ENCODE measurements around the gene EPHX1.

The EPHX1 gene

DNA sequence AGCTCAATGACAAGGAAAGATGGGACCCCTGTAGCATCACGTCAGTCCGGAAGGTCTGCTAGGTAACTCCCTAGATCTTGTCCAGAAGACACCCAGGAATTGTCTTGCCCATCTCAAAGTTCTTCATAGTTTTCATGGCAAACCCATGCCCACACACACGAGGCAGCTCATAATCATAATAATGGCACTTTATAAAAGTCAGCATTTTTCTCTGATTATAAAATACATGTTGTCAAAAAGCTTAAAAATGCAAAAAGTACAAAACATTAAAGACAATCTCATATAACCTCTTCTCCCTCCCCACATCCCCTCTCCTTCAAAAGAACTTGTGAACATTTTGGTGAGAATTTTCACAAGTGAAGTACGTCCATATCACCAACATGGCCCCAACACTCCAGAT lies 30.8 kb downstream of the EPHX1 start:
- DNase-seq (ENCODE audit: low read depth in 1 of 2, low spot score in 1 of 2) = no peak

DNA sequence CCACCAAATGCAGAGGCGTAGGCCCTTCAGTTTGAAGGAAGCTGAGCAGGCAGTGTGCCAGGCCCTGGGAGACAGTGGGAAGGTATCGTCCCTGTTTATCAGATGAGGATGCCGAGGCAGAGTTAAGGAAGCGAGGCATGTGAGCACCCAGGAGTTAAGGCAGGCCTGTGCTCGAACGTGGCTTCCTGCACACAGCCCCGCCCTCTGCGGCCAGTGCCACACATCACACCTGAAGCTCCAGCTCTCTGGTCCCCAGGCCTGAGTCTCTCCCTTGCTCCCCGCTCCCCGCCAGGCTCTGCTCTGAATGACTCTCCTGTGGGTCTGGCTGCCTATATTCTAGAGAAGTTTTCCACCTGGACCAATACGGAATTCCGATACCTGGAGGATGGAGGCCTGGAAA lies 32.1 kb downstream of the EPHX1 start:
- no peak for DNase-seq (ENCODE audit: low read depth in 1 of 2, low spot score in 1 of 2)

DNA sequence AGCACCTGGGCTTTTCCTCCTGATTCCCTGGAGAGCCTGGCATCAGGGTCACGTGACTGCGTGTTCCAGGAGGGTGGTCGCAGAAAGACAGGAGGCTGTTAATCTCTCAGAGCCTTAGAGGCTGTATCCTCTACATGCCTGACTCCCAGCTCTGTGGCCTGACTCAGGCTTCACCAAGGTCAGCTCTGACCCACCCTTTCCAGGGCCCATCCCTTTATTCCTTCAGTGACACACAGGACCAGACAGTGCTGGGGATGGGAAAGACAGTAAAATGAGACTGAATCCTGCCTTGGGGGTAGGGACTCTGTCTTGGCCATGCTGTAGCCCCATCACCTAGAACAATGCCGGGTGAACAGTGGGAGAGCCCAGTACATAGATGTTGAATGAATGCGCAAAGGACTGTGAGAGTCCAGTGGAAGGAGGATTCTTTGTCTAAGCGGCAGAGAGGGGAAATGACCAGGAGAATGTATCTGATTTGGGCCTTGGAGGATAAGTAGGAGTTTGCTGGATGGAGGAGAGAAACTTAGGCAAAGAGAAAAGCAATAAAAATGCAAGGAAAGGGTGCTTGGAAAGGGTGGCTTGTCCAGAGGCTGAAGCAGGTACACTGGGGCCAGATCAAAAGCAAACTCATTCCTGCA lies 33.0 kb downstream of the EPHX1 start:
- DNase-seq (ENCODE audit: low read depth in 1 of 2, low spot score in 1 of 2) = no peak

DNA sequence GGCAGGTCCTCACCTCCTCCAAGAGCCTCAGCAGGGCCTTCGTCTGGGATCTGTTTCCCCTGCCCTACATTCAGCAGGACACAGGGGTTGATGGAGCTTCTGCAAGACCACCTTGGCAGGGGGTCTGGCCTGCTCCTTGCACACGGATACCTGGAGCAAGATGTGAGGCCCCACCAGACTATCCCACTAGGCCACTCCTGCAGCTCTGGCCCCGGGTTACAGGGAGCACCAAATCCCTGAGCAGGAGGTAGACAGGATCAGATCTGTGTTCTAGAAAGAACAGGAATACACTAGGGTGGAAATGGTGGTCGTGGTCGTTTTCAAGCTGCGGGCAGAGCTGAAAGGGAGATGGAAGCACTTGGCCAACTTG lies 33.5 kb downstream of the EPHX1 start:
- no peak for DNase-seq (ENCODE audit: low read depth in 1 of 2, low spot score in 1 of 2)

DNA sequence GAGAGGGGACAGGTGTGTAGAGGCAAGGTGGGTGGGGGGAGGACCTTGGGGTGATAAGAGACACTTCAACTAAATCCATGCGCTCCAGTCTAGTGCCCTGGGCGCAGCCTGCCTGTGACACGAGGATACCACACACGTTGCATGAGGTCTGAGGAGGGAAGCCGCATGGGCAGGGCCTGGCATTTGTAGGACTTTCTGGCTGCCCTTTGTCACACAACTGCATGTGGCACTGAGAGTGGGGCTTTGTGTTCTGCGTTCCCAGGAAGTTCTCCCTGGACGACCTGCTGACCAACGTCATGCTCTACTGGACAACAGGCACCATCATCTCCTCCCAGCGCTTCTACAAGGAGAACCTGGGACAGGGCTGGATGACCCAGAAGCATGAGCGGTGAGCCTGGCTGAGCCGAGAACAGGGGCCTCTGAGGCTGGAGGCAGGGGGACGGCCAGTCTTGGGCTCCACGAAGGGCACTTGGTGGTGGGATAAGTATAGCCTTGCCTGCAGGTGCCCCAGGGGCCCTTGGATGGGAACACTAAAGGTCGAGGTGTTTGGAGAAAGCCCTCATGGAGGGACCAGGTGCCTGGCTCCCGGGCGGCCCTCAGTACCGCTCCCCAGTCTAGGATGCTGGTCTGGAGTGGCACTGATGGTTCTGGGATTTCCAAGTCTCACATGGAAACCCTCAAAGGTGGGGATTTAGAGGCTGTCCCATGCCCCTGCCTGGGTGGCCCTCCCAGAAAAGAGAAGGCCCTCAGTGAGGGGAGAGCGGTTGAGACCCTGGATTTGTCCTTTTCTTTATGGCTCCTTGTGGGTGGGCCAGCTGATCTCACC lies 34.5 kb downstream of the EPHX1 start:
- DNase-seq (ENCODE audit: low read depth in 1 of 2, low spot score in 1 of 2) = no peak

DNA sequence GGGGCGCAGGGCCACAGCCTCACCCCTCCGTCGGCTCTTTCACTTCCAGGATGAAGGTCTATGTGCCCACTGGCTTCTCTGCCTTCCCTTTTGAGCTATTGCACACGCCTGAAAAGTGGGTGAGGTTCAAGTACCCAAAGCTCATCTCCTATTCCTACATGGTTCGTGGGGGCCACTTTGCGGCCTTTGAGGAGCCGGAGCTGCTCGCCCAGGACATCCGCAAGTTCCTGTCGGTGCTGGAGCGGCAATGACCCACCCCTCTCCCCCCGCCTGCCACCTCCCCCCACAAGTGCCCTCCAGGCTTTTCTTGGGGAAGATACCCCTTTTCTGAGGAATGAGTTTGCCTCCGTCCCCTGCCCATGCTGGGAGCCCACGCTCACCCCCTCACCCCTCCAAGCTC lies 35.2 kb downstream of the EPHX1 start:
- DNase-seq (ENCODE audit: low read depth in 1 of 2, low spot score in 1 of 2) = no peak

DNA sequence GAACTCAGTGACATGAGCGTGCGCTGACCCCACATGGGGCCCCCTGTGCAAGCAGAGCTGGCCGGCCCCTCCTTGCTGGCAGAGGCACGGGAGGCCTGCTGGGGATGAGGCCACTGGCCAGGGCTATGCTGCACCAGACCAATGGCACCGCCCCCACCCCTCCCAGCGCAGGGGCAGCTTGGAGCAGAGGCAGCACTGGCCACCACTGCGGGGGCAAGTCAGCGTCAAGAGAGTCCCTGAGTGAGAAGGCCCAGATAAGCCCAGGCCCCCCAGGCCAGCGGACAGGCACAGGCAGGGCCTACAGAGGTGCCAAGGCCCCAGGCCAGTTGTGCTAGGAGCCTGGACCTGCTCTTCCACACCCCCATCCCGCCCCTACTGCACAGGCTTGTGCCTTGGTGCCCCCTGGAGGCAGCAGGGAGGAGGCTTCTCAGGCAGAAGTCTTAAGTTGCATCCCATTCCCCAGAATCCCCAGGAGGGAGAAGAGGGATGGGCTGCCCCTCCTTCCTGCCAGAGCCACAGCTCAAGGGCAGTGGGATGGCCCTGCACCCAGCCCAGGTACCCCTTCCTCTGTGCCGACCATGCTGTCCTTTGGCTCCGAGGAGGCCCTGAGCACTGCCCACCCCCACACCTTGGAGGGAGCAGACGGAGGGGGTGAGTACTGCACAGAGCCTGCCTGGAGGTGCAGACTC lies 35.8 kb downstream of the EPHX1 start:
- DNase-seq (ENCODE audit: low read depth in 1 of 2, low spot score in 1 of 2) = no peak

DNA sequence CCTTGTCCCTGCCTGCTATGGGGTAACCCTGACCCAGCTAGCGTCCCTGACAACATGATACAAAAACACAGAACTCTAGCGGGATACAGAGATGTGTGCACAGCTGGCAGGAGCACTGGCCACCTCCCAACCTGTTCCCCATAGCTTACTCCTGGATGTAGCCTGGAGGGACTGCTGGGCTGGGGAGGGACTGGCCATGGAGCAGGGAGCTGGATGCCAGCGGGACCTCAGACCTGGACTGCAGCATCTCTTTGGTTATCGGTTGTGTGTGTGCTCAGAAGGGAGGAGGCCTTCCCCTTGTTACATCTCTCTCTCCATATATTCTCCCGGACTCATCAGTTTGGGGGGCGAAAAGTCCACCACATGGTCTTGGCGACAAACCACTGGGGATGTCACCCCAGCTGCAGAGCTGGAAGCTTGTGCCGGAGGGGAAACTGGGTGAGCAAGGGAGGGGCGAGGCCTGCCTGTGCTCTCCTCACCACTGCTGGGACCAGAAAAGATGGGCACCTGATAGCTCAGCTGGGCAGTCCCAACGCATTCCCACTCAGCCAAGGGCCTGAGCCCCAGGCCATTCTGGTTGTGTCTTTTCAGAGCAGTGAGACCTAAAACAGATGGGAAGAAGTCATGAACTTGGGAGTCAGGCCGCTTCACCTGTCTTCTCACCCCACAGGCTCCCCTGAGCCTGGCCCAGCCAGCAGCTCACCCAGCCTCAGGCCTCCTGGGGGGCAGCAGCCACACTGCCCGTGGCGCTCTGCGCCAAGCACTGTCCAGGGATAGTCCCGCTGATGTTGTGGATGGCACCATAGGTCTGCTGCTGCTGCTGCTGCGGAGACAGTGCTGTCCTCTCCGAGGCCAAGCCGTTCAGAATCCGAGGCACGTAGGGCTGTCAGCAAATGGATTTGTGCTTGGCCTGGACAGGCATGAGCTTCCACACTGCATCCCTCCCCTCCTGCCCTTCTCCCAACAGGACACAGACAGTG lies 36.7 kb downstream of the EPHX1 start:
- no peak for DNase-seq (ENCODE audit: low read depth in 1 of 2, low spot score in 1 of 2)

DNA sequence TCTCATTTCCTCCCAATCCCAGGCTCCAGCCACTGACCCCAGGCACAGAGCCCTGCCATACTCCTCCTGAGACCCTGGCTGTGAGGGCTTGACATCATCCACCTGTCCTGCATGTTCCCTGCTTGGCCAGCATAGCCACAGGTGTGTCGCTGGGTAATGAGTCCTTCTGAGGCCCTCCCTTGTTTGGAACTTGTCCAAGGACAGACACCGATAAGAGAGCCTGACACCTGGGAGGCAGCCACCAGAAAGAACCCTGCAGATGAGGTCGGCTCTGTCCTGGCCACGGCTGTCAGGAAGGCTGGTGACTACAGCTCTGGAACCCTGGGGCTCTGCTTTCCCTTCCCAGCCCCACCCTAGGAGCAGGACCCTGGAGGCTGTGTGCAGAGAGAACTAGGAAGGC lies 37.7 kb downstream of the EPHX1 start:
- DNase-seq (ENCODE audit: low read depth in 1 of 2, low spot score in 1 of 2) = no peak

DNA sequence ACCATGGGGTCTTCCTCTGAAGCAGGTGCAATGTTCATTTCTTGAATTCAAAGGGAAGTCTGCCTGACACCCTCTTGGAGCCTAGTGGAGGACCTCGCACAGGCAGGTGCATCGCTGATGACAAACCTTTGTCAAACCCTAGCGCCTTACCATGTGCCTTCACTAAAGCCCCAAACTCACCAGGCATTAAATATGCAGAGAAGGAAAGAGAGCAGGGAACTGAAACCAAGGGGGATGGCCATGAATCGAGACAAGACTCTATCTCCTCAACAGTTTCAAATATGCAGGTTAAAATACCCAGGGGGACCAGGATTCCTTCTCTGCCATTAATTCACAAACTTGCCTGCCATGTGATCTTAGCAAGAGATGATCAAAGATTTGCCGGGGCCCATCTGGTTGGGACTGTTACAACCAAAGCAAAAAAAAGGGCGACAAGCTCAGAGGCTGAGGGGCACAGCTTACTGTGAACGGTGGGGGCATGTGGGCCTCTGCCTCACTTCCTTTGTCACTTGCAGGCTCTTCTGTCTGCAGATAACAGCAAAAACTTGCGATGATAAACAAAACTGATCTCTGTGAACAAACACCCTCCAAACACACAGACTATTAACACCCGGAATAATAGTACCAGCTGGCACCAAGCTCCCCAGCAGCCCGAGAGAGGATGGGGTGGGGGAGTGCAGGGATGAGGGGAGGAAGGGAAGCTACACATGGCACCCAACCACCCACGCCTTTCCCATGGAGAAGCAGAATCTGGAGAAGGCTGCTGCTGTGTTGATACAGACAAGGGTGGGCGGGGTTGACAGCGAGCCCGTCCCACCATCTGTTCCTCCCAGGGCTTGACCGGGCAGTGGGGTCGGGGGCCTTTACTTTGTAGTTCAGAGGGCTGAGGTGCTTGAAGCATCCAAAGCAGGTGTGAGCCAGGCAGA lies 38.4 kb downstream of the EPHX1 start:
- DNase-seq (ENCODE audit: low read depth in 1 of 2, low spot score in 1 of 2) = no peak

DNA sequence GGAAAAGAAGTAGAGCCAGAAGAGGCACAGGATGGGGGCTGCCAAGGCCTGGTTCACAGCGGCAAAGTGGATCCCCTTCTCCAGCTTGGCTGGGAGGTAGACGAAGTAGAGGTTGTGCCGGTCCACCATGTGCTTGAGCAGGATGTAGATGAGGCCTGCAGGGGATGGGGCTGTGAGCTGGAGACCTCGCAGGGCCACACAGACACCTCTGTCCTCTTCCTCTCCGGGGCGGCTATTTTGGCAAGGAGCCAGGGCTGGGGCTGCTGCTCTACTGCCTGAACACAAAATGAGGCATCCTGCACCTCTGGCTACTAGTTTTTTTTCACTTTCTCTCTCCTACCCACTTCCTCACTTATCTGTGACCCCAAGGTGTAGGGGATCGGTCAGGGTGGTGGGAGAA lies 40.0 kb downstream of the EPHX1 start:
- DNase-seq (ENCODE audit: low read depth in 1 of 2, low spot score in 1 of 2) = no peak

DNA sequence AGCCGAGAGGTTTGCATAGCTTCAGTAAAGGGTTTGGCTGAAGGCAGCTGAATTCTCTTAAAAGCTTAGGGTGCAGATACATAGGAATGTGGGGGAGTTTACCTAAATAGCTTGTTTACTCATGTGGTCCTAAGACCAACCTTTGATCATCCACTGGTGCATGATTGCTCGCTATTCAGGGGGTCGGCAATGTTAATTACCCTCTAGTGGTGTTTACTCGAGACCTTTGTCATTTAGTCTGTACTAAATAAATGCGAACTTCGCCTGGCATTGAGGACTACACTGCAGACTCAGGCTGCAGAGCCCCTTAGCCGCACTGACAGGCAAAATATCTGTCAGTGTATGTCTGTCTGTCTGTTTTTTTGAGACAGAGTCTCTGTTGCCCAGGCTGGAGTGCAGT lies 40.4 kb downstream of the EPHX1 start:
- no peak for DNase-seq (ENCODE audit: low read depth in 1 of 2, low spot score in 1 of 2)

DNA sequence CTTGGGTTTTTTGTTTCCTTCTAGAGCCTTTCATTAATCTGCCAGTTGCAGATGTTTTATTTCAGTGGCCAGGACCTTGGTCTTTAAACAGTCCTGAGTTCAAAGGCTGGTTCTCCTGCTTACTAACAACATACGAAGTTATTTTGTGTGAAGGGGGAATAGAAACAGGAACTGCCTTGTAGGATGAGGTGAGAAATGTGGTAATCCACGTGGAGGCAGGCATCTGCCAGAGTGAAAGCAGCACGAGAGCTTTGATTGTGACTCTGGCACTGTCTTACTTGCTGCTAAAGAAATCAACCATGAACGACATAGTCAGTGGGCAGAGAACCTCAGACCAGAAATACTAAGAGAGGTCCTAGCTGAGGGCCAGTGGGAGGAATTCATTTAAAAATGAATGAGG lies 41.9 kb downstream of the EPHX1 start:
- no peak for DNase-seq (ENCODE audit: low read depth in 1 of 2, low spot score in 1 of 2)

DNA sequence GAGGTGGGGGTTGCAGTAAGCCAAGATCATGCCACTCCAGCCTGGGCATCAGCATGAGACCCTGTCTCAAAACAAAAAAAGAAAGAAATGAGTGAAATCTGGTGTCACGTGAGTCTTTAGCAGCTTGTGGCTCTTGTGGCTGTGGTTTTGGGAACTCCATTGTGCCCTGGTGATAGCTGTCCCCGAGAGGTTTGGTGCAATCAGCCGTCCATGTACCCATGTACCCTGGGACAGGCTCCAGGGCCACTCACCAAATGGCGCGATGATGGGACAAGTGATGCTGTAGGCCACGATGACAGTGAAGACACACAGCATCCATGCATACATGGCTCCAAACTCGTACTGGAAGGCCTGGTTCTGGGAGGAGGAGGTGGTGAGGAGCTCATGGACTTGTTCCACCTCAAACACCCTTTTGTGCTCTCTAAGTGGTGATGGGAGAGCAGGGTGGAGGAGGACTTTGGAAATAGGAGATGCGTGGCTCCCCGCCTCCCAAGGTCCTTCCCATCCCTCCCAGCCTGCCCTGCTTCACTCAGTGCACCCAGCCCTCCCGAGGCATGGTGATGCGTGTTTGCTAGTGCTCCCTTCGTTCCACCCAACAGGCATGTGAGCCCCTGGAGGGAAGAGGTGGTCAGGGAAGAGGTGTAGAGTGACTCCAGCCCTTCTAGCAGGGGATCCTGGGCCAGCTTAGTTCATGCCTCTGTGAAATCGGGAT lies 42.6 kb downstream of the EPHX1 start:
- DNase-seq (ENCODE audit: low read depth in 1 of 2, low spot score in 1 of 2) = no peak

DNA sequence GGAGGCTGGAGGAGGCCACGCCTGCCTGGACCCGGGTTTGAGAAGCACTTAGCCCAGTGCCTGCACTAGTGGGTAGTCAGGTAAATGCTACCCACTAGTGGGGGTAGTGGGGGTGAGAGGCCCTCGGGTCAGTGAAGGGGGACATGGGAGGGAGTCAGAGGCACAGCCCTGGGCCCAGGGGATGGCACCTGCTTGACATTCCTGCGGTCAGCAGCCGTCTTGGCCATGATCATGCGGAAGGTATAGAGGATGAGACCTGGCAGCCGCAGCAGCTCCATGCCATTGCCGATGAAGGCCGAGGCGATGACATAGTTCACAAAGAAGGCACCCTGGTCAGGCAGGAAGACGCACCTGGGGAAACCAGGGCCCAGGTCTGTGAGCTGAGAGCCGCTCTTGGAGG lies 43.5 kb downstream of the EPHX1 start:
- DNase-seq (ENCODE audit: low read depth in 1 of 2, low spot score in 1 of 2) = no peak

DNA sequence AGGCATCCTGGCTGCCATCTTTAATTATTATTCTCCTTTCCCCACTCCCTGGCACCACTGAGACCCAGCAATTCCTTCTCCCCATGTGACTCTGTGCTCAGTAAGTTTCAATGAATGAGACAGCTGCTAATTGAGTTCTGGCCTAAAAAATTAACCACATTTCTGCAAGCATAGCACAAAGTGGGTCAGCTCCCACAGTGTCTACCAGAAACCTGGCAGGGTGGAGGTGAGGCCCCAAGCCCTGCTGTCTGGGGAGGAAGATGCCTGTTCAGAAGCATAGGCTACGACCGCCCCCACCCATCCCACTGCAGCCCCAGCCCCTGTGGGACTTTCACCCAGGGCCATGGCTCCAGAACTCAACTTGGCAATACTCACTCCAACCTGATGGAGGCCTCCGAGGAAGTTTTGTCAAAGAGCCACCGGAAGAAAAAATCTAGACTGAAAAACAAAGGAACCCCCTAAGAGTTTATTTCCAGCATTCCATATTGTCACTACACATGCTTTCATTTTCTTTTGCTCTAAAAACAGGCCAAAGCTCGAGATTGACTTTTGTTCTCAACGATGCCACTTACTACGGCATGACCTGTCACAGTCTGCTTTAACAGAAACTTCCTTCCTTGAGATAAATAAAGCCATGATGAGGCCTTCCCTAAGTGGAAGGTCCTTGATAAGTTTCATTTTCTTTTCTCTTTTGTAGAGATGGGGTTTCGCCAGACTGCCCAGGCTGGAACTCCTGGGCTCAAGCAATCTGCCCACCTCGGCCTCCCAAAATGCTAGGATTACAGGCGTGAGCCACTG lies 45.8 kb downstream of the EPHX1 start:
- DNase-seq (ENCODE audit: low read depth in 1 of 2, low spot score in 1 of 2) = no peak

DNA sequence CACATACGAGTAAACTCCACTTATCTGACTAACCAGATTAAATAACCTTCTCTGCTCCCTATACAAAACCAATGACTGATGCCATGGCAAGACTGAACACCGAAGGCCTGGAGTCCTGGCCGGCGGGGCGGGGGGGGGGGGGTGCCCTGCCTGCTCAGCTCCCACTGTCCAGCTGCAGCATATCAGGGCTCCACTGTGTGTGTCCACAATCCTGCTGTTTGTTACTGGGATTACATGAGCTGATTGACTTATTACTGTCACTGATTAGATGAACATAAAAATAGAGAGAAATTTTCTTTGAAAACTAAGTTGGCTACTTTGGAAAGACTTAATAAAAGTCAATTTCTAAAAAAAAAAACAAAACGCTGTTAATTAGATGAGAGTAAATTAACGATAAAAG lies 47.3 kb downstream of the EPHX1 start:
- no peak for DNase-seq (ENCODE audit: low read depth in 1 of 2, low spot score in 1 of 2)

DNA sequence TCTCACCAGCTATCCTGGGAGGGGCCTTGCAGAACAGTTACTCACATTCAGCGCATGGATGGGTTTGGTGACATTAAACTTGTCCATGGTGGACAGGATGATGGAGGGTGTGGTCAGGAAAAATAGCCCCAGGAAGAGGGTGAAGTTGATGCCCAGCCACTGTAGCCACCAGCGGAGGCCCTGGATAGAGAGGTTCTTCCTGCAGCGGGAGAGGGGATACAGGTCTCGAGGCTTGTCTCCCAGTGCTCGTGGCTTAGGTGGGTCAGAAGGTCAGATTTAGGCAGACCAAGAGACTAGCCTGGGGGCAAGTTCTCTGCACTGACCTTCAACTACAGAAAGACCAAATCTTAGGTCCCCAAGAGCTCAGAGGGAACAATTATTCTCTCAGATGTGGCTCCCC lies 49.2 kb downstream of the EPHX1 start:
- no peak for DNase-seq (ENCODE audit: low read depth in 1 of 2, low spot score in 1 of 2)

DNA sequence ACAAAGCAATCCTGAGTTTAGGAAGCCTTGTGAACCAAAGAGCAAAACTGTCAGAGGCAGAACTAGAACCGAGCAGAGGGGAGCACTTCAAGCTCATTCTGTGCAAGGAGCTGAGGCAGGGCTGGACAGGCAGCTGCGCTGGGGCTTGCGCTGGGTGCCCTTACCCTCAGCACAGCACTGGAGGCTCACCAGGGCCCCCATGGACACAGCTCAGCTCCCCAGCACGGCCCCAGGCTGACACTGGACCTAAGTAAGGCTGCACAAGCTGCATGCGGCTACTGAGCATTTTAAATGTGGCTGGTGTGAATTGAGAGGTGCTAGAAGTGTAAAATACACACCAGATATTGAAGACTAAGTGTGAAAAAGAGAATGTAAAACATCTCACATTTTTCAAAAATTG lies 50.2 kb downstream of the EPHX1 start:
- no peak for DNase-seq (ENCODE audit: low read depth in 1 of 2, low spot score in 1 of 2)

All from activated T-helper 1 cell treated with anti-CD3 and anti-CD28 coated beads, Interleukin-2, amount 50 U/mL, for 16 hours (primary cell).